ENCODE results near the gene GDPD5.

Gene GDPD5

DNA sequence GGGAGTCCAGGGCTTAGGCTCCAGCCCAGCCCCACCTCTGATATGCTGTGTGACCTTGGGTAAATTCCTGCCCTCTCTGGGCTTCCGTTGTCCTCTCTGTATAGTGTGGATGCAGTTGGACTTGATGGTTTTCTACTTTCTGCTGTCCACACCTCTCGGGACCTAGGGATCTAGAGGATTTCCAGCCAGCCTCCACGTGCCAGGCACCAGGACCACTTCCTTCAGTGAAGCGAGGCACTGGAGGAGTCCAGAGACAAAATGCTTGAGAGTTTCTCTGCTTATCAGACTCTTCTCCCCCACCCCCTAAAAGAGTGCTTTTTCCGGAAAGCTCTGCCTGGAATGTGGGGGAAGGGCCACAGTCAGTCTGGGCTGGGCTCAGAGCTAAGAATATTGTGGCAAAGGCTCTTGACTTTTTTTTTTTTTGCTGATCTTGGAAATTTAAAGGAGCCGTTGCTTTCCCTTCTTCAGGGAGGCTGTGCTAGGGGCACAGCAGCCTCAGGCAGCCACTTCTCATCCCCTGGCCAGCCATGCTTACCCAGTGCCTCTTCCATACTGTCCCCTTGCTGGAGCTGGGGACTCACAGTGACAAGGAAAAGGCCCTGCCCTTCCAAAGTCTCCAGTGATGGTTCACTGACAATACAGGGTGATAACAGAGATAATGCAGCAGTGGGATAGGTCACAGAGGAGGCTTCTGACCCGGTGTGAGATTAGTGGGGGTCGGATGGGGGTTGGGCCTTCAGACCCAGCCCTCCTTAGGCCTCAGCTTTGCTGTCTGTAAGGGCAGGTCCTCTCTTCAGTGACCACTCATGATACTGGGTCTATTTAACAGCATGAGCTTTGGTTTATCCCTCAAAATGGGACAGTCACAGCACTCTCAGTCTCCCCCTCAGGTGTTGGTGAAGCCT is 33.5 kb upstream of the GDPD5 start:
- DNase-seq: no peak

DNA sequence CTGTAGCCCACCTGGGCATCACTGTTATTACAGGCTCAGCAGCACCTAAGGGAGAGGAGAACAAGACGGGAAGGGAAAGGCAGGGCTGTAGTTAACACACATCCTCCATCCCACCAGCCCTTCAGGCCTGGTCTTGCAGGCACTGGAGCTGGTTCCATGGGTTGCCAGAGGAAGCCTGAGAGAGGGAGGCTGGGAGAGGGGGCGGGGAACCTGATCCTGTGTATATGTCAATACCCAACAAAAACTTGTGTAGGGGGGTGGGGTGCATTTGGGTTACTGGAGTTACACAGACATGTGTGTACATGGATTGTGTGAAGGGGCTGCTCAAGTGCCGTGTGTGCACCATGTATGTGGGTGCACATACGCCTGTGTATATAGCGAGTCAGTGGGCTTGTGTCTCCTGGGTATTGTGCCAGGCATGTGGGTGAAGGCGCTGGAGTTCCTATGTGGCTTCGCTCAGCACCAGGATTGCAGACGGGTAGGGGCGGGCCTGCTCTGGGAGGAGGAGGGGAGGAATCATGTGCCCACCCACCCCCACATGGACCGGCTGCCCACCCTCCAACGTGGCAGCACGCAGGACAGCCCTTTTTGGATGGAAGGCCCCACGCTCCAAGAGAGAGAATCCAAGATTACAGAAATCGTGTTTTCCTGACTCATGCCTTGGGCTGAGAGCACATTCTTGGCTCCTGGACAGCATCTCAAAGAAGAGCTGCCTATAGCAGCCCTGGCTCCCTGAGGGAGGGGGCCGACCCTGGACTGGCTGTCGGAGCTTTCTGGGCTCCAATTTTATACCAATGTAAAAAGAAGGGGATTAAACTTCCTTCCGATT is 32.1 kb upstream of the GDPD5 start:
- DNase-seq: no peak

DNA sequence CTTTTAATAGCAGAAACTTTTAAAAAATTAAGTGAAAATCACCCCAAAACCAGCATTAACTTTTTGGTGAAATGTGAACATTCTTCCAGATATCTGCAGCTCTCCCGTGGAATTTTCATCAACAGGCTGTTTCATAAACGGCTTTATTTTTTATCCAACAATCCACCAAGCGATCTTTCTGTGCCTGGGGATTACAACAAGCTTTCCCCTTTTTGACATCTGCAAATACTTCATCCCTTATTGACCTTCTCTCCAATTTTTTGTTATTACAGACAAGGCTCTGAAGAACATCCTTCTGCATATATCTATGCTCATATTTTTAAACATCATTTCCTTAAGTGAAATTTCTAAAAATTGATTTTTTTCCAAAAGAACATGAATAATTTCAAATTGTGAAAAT is 30.5 kb upstream of the GDPD5 start:
- no peak for DNase-seq

GRCh38 chr11:75555079-75555811 is 29.5 kb upstream of the GDPD5 start:
- no peak for DNase-seq

GRCh38 chr11:75554258-75555022 is 28.7 kb upstream of the GDPD5 start:
- DNase-seq: no peak

DNA sequence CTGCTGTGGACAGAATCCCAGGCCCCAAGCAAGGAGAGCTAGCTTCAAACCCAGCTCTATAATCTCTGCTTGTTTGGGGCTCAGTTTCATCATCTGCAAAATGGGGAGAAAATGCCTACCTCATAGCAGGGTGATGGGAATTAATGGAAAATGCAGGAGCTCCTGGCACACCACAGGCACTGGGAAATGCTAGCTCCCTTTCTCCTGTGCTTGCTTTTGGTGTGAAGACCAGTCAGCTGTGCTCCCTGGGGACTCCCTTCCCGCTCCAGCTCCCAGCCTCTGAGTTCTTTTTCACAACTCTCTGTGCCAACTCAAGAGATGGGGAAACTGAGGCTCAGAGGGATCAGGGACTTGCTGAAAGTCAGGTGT is 28.1 kb upstream of the GDPD5 start:
- DNase-seq: no peak

GRCh38 chr11:75553182-75553581 is 27.4 kb upstream of the GDPD5 start:
- DNase-seq: no peak

- no peak for DNase-seq
Measured at GRCh38 chr11:75549370-75549958, 23.7 kb upstream of the GDPD5 start.

- no peak for DNase-seq
Measured at GRCh38 chr11:75548595-75549272, 23.0 kb upstream of the GDPD5 start.

DNA sequence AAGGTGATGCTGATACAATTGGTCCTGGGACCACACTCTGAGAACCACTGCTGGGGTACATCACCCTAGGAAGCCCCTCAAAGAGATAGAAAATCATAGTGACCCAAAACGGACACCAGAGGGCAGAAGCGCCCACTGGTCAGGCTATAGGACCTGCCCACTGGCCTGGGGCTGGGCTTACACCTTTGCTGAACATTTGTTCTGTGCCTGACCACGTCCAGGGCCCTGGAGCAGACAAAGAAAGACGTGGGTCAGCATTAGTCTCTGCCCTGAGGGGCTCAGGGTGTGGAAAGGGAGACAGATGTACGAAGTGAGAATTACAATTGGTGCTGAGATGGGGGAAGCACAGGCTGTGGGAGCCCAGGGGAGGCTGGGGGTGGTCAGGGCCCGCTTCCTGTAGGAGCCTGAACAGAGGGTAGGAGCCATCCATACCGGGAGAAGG is 21.9 kb upstream of the GDPD5 start:
- peak; percentile 62 to 72 (median 68) for DNase-seq

DNA sequence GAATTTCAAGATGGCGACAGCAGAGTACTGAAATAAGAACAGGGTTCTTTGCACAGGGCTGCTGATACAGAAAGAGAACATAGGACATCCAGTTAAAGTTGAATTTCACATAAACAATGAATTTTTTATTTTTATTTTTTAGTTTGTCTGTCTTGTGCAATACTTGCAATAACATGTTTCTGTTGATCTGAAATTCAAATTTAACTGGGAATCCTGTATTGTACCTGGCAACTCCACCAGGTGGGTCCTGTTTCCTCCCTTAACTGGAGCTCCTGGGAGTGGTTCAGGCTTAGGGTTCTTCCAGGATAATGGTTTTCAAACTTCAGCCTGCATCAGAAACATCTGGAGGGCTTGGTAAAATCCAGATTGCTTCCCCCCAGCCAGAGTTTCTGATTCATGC is 21.4 kb upstream of the GDPD5 start:
- DNase-seq: no peak

DNA sequence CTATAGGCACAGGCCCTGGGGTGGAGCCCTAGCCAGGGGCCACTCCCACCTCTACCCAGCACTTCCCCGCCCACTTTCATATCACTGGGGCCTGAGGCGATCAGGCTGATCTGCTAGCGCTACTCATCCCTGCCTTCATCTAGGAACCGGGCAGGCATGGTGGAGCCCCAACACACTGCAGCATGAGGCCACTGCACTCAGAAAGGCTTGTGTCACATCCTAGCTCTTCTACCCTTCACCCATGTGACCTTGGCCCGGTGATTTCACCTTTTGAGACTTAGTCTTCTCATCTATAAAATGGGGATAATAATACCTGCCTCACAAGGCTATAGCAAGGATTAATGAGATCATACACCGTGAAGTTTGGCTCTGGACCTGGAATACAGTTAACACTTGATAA is 18.1 kb upstream of the GDPD5 start:
- no peak for DNase-seq

- DNase-seq: no peak
Measured at GRCh38 chr11:75542088-75542438, 16.3 kb upstream of the GDPD5 start.

DNA sequence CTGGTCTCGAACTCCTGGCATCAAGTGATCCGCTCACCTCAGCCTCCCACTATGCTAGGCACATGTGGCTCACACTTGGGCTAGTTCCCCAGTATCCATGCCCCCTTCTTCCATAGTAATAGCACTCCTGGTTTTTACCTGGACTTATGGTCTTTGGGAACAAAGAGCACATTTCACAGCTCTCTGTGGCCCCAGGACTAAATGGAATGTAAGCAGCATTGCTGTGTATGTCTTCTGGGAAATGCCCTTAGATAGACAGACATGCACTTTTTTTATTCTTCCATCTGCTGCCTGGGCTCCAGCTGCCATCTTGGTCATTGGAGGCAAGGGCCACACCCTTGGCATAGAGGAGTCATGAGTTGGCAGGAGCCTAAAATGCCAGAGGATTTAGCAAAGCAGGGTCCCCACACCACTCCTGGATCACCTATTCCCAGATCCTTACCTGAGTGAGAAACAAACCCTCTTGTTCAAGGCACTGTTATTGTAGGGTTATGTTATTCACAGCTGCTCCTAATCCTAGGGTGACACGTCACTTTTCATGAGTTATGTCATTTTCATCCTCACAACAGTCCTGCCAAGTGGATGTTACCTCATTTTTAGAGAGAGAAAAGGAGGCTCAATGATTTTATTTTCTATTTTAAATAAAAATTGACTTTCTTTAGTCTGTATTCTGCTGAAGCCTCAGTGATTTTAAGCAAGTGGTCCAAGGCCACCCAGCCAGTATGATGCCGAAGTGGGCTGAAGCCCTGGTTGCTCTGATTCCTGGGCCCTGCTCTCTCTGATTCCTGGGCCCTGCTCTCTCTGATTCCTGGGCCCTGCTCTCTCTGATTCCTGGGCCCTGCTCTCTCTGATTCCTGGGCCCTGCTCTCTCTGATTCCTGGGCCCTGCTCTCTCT is 15.7 kb upstream of the GDPD5 start:
- DNase-seq: no peak

- DNase-seq: no peak
Measured at GRCh38 chr11:75539459-75540334, 14.0 kb upstream of the GDPD5 start.

- no peak for DNase-seq
Measured at GRCh38 chr11:75538150-75538942, 12.6 kb upstream of the GDPD5 start.

DNA sequence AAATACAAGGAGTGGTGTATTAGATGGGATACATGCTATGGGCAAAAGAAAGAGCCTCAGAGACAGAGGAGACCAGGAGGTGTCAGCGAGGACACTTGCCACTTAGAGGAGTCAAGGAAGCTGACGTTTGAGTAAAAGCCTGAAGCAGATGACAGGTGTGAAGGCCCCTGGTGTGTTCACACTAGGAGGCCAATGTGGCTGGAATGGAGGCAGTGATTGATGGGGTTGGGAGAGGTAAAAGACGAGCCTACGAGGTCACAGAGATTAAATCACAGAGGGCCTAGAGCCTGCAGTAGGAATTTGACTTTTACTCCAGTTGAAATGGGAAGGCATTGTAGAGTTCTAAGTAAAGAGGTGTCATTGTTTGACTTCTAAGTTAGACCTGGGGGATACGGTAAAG is 12.0 kb upstream of the GDPD5 start:
- DNase-seq: no peak

All from suppressor macrophage (primary cell).